K562 (cell line): ENCODE data around the gene TMEM187. TPM values are rescaled to one million over a fixed set of nuclear protein-coding genes. Genes with fewer than 3 reads are reported as not detected.
A peak's percentile ranks its signal among the peaks of the same experiment; 100 is the strongest.

Source experiments
- ATF3 ChIP-seq, 2 experiments: fragments of 450-650 bp in 1 of 2; sonication (generic) in 1 of 2; formaldehyde crosslinking in 1 of 2; IDR thresholded peaks in 1 of 2; conservative IDR thresholded peaks in 1 of 2; 2 replicates each; pipeline versions ENCODE4 v1.6.1 to v1.8.1; 2016 to 2023; ENCODE audit warnings: mild to moderate bottlenecking in 2 of 2, moderate library complexity in 2 of 2, inconsistent platforms in 1 of 2, missing genetic modification reagents in 1 of 2
- CBFB ChIP-seq: sonication (generic); formaldehyde crosslinking; IDR thresholded peaks from 2 replicates; pipeline ENCODE4 v1.4.0; 2020; ENCODE audit warnings: mild to moderate bottlenecking, missing genetic modification reagents
- CBX1 ChIP-seq: sonication (generic); IDR thresholded peaks from 2 replicates; pipeline ENCODE4 v1.6.1; 2016; ENCODE audit warnings: antibody characterized with exemption, low read depth, mild to moderate bottlenecking
- CTCF ChIP-seq, 3 experiments: IDR thresholded peaks in 2 of 3; conservative IDR thresholded peaks in 1 of 3; 2 replicates each; pipeline ENCODE4 v1.5.1; 2011 to 2012; ENCODE audit warnings: low read length in 3 of 3, mild to moderate bottlenecking in 3 of 3, control low read depth in 2 of 3, improper control_type of control experiment in 1 of 3, inconsistent platforms in 1 of 3, low read depth in 1 of 3, mixed read lengths in 1 of 3, moderate library complexity in 1 of 3; ENCODE audit not compliant: insufficient read depth in 2 of 3
- ERF ChIP-seq: fragments of 450-650 bp; formaldehyde crosslinking; IDR thresholded peaks from 2 replicates; pipeline ENCODE4 v1.4.0; 2020; ENCODE audit warnings: mild to moderate bottlenecking, mixed read lengths
- FUS ChIP-seq: fragments of 200-400 bp; formaldehyde crosslinking; optimal IDR thresholded peaks from 2 replicates; pipeline ENCODE3; 2017; ENCODE audit warnings: low read depth, low read length
- GATAD2A ChIP-seq: fragments of 450-650 bp; IDR thresholded peaks from 2 replicates; pipeline ENCODE4 v1.6.1; 2017
- MAX ChIP-seq: sonication (generic); formaldehyde crosslinking; IDR thresholded peaks from 2 replicates; pipeline ENCODE4 v1.9.0; 2022; ENCODE audit warnings: mild to moderate bottlenecking, missing genetic modification reagents
- MTA3 ChIP-seq: fragments of 450-650 bp; formaldehyde crosslinking; IDR thresholded peaks from 2 replicates; pipeline ENCODE4 v1.6.1; 2017; ENCODE audit warnings: mild to moderate bottlenecking, borderline replicate concordance
- NCOR1 ChIP-seq: fragments of 450-650 bp; IDR thresholded peaks from 2 replicates; pipeline ENCODE4 v1.6.1; 2016; ENCODE audit warnings: mild to moderate bottlenecking, moderate library complexity
- NFIC ChIP-seq: fragments of 450-650 bp; IDR thresholded peaks from 2 replicates; pipeline ENCODE4 v1.6.1; 2017; ENCODE audit warnings: mild to moderate bottlenecking, inconsistent platforms
- NR2F6 ChIP-seq: fragments of 450-650 bp; formaldehyde crosslinking; IDR thresholded peaks from 2 replicates; pipeline ENCODE4 v1.4.0; 2020; ENCODE audit warnings: mild to moderate bottlenecking
- POLR2B ChIP-seq: fragments of 450-650 bp; IDR thresholded peaks from 2 replicates; pipeline ENCODE4 v1.6.1; 2018; ENCODE audit warnings: low read depth; ENCODE audit not compliant: partially characterized antibody
- PPARD ChIP-seq: fragments of 250-450 bp; sonication (Bioruptor Pico); IDR thresholded peaks from 2 replicates; pipeline ENCODE4 v1.8.0; 2022; ENCODE audit warnings: inconsistent platforms, mild to moderate bottlenecking, moderate library complexity
- PREB ChIP-seq: sonication (generic); formaldehyde crosslinking; IDR thresholded peaks from 2 replicates; pipeline ENCODE4 v1.8.1; 2023; ENCODE audit warnings: mild to moderate bottlenecking, missing genetic modification reagents
- RHOXF2B ChIP-seq: fragments of 250-450 bp; sonication (Bioruptor Pico); conservative IDR thresholded peaks from 2 replicates; pipeline ENCODE4 v1.5.1; 2021
- SMAD4 ChIP-seq: fragments of 250-450 bp; sonication (Bioruptor Pico); conservative IDR thresholded peaks from 2 replicates; pipeline ENCODE4 v1.8.0; 2021; ENCODE audit warnings: inconsistent platforms, mild to moderate bottlenecking, moderate library complexity
- SMARCB1 ChIP-seq: IDR thresholded peaks from 2 replicates; pipeline ENCODE4 v1.6.1; 2011; ENCODE audit warnings: improper control_type of control experiment, low read depth; ENCODE audit not compliant: insufficient read length
- SOX6 ChIP-seq: fragments of 450-650 bp; IDR thresholded peaks from 2 replicates; pipeline ENCODE4 v1.6.1; 2014; ENCODE audit warnings: mild to moderate bottlenecking
- TAL1 ChIP-seq: fragments of 450-650 bp; IDR thresholded peaks from 2 replicates; pipeline ENCODE4 v1.6.1; 2016; ENCODE audit warnings: mild to moderate bottlenecking
- TBP ChIP-seq: optimal IDR thresholded peaks from 2 replicates; pipeline ENCODE3; 2011; ENCODE audit warnings: low read depth, low read length, improper control_type of control experiment
- ZNF197 ChIP-seq: fragments of 200-800 bp; sonication (Bioruptor generic); IDR thresholded peaks from 2 replicates; pipeline ENCODE4 v1.6.1; 2016; ENCODE audit warnings: low read depth, missing genetic modification characterization, missing compliant biosample characterization
- ZNF253 ChIP-seq: fragments of 250-450 bp; sonication (Bioruptor Pico); conservative IDR thresholded peaks from 2 replicates; pipeline ENCODE4 v1.6.1; 2021; ENCODE audit warnings: mild to moderate bottlenecking
- ZNF445 ChIP-seq: fragments of 250-450 bp; sonication (Bioruptor Pico); IDR thresholded peaks from 2 replicates; pipeline ENCODE4 v1.4.0; 2020; ENCODE audit warnings: low read depth, mild to moderate bottlenecking, moderate library complexity
- ZNF695 ChIP-seq: fragments of 450-650 bp; formaldehyde crosslinking; IDR thresholded peaks from 2 replicates; pipeline ENCODE4 v1.4.0; 2020; ENCODE audit warnings: mild to moderate bottlenecking, moderate library complexity
- ZNF77 ChIP-seq: fragments of 250-450 bp; sonication (Bioruptor Pico); IDR thresholded peaks from 2 replicates; pipeline ENCODE4 v1.5.0; 2020
- polyA plus RNA-seq, 8 experiments: library from polyadenylated mRNA; depleted of rRNA in 4 of 8; stranded (reverse) in 5 of 8; unstranded in 3 of 8; fragments of >200 nt; fragmentation: Nextera tagmentation in 2 of 8; fragmentation: Illumina TruSeq in 1 of 8; extraction: Ambion mirVana in 2 of 8; extraction: Trizol in 1 of 8; gene quantifications; 2 replicates each; pipeline versions ENCODE4 v1.2.1 to v1.2.3, GENCODE V29; 2011 to 2014; ENCODE audit warnings: inconsistent platforms in 1 of 8, missing spikeins in 1 of 8
- total RNA-seq, 7 experiments: library from RNA; depleted of rRNA in 6 of 7; stranded (reverse); fragments of >200 nt in 6 of 7; fragmentation: Illumina TruSeq in 2 of 7; extraction: Trizol in 2 of 7; gene quantifications; 2 replicates each; pipeline versions ENCODE4 v1.2.1 to v1.2.3, GENCODE V29; 2011 to 2021; ENCODE audit warnings: low replicate concordance in 1 of 7

The TMEM187 gene
- total and polyA plus RNA-seq, 9 of the 15 experiments (the other 6 are each of a cell fraction or from before 2014, with no cell fraction given) = 0.13 to 6.4 (median 1.6) TPM

GRCh38 chrX:154002215-154002719 is 29.7 kb downstream of the TMEM187 start (continued):
- TF ChIP-seq PREB (CRISPR knock-in tag) (no peak), NR2F6 (no peak), CTCF (IDR thresholded peaks at IDR 0.05 in 2 of 3, conservative IDR thresholded peaks at IDR 0.05 in 1 of 3; ENCODE audit: insufficient read depth in 2 of 3, low read depth in 1 of 3, low read length in 3 of 3) (no peak), RHOXF2B (no peak), POLR2B (no peak), ZNF253 (CRISPR knock-in tag) (no peak), ZNF197 (CRISPR knock-in tag) (peak; percentile 96), NCOR1 (no peak), MAX (CRISPR knock-in tag) (0 out of 2 replicates have a peak, but pooled peaks have one; percentile 26), ZNF77 (CRISPR knock-in tag) (no peak), PPARD (CRISPR knock-in tag) (no peak), ATF3 (IDR thresholded peaks at IDR 0.05) (no peak), ATF3 (CRISPR knock-in tag; conservative IDR thresholded peaks at IDR 0.05) (no peak), TAL1 (no peak), MTA3 (no peak; the same call in 1 of the 2 replicates), NFIC (no peak), CBX1 (no peak), TBP (peak; percentile 39), ERF (CRISPR knock-in tag) (peak; percentile 99), SOX6 (no peak), SMAD4 (peak; percentile 97), ZNF695 (CRISPR knock-in tag) (no peak), GATAD2A (0 out of 2 replicates have a peak, but pooled peaks have one; percentile 29), FUS (no peak), CBFB (CRISPR knock-in tag) (no peak), ZNF445 (CRISPR knock-in tag) (peak; percentile 77), SMARCB1 (no peak)
